ENCODE data around the gene COG1. TPM values are rescaled to one million over a fixed set of nuclear protein-coding genes. Genes with fewer than 3 reads are reported as not detected.

COG1 gene
- total and polyA plus RNA-seq, 9 of the 15 experiments (the other 6 are each of a cell fraction or from before 2014, with no cell fraction given), result 9.5 to 26.8 (median 12.9) TPM

DNA sequence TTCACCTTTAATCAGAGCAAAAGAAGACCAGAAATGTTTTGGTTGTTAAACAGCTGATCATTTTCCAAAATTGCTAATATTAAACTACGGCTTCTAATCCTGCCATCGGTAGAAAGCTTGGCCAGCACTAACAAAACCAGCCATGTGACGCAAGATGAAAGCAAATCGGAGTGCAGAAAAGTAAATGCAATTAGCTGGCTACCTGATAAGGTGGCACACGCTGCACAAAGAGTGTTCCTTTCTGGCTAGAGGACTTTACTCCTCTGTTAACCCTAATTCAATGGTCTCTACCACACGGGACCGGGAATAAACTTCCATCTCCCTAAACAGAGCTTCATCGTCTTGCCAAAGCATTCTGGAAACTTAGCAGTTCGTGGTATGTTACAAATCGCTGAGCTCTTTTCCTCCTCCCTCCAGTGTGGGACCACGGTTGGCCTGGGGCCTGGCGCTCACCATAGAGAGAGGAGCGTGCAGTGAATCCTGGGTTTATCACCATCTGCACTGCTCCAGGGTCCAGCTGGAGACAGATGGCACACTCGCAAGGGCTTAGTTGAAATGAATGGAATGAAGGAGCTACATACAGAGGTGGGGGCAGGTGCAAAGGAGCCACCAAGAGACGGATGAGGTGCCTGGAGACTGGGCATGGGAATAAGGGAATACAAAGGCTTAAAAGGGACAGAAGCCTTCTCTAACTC, 10.1 kb upstream of the COG1 start:
- H3K36me3 ChIP-seq (ENCODE audit: control insufficient read depth, insufficient read depth, low read length), result no peaks in the 10 kb centered on the region
- FAIRE-seq, result no peak
- in situ Hi-C loops (cut with MboI), result loop anchor here (10.0 kb wide), 1 partner anchor 618 kb away; no protein-coding TSS in a partner anchor
- H3K9ac ChIP-seq (ENCODE audit: insufficient read depth in 1 of 2, low read depth in 2 of 2, low read length in 2 of 2), result no peak overlapping the region
- H2AFZ ChIP-seq (ENCODE audit: low read depth, low read length), result no peak overlapping the region
- DNase-seq (ENCODE audit: extremely low read depth in 1 of 4, low spot score in 3 of 4), result no peak
- H3K9me3 ChIP-seq (replicated peaks; ENCODE audit: control insufficient read depth, insufficient read depth, low read depth, low read length), result no peaks in the 10 kb centered on the region
- no TSS peak for BruUV-seq (replicated peaks)
- no peaks in the 10 kb centered on the region for H3K79me2 ChIP-seq (ENCODE audit: control insufficient read depth, insufficient read depth, low read length)
- peaks cover 4 to 6% of the 10 kb centered on the region in 2 experiments; a peak in 1 of 5 replicates for H3K4me1 ChIP-seq (replicated peaks in 1 of 2; ENCODE audit: control insufficient read depth in 2 of 2, insufficient read depth in 2 of 2, low read length in 2 of 2)
- no peak for TF ChIP-seq LARP7 (IDR thresholded peaks at IDR 0.05)
- TF ChIP-seq, protein P1, sequence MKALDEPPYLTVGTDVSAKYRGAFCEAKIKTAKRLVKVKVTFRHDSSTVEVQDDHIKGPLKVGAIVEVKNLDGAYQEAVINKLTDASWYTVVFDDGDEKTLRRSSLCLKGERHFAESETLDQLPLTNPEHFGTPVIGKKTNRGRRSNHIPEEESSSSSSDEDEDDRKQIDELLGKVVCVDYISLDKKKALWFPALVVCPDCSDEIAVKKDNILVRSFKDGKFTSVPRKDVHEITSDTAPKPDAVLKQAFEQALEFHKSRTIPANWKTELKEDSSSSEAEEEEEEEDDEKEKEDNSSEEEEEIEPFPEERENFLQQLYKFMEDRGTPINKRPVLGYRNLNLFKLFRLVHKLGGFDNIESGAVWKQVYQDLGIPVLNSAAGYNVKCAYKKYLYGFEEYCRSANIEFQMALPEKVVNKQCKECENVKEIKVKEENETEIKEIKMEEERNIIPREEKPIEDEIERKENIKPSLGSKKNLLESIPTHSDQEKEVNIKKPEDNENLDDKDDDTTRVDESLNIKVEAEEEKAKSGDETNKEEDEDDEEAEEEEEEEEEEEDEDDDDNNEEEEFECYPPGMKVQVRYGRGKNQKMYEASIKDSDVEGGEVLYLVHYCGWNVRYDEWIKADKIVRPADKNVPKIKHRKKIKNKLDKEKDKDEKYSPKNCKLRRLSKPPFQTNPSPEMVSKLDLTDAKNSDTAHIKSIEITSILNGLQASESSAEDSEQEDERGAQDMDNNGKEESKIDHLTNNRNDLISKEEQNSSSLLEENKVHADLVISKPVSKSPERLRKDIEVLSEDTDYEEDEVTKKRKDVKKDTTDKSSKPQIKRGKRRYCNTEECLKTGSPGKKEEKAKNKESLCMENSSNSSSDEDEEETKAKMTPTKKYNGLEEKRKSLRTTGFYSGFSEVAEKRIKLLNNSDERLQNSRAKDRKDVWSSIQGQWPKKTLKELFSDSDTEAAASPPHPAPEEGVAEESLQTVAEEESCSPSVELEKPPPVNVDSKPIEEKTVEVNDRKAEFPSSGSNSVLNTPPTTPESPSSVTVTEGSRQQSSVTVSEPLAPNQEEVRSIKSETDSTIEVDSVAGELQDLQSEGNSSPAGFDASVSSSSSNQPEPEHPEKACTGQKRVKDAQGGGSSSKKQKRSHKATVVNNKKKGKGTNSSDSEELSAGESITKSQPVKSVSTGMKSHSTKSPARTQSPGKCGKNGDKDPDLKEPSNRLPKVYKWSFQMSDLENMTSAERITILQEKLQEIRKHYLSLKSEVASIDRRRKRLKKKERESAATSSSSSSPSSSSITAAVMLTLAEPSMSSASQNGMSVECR (CRISPR knock-in tag; IDR thresholded peaks at IDR 0.05), result no peak
- TF ChIP-seq KAT8 (IDR thresholded peaks at IDR 0.05; ENCODE audit: low read depth), result no peak
- no peak for TF ChIP-seq CBFB (CRISPR knock-in tag; IDR thresholded peaks at IDR 0.05)
- TF ChIP-seq ZC3H8 (IDR thresholded peaks at IDR 0.05), result no peak
- no peak for TF ChIP-seq CHCHD3 (CRISPR knock-in tag; IDR thresholded peaks at IDR 0.05)
- TF ChIP-seq XRCC5 (IDR thresholded peaks at IDR 0.05; ENCODE audit: low read depth, low read length), result no peak
- 26% methylated on average over 15 of the region's 15 CpGs for WGBS (ENCODE audit: insufficient coverage, low coverage, missing lambda C conversion rate)
- H3K9me1 ChIP-seq (ENCODE audit: control insufficient read depth, insufficient read depth, low read length), result no peaks in the 10 kb centered on the region
- no peak; the same call in 2 of the 3 replicates for ATAC-seq
- ChIA-PET CTCF (ENCODE audit: low intra/inter-chr PET ratio) (no interaction called here), POLR2A (no interaction called here)
- H3K4me2 ChIP-seq (ENCODE audit: insufficient read depth, low read length), result no peak overlapping the region
- no peak overlapping the region for H3K4me3 ChIP-seq
- H3K27me3 ChIP-seq (ENCODE audit: control insufficient read depth in 2 of 2, insufficient read depth in 2 of 2, low read length in 2 of 2), result no peaks in the 10 kb centered on the region; a peak in 1 of 5 replicates
- intact Hi-C loops (cut with micrococcal nuclease), result no loop called here
- H4K20me1 ChIP-seq (replicated peaks; ENCODE audit: control insufficient read depth, insufficient read depth, low read length), result no peaks in the 10 kb centered on the region
- H3K27ac ChIP-seq (ENCODE audit: extremely low read depth, low read depth, low read length), result no peak overlapping the region

Measured in K562 (cell line).